ENCODE measurements around the gene CRB2.

- no peak for TF ChIP-seq CTCF (IDR thresholded peaks at IDR 0.05)
- no peak for TF ChIP-seq POLR2A (IDR thresholded peaks at IDR 0.05)
Observed at GRCh38 chr9:123365287-123365880, 9.4 kb downstream of the CRB2 start.
